ENCODE measurements around the gene SRGAP1. TPM values are rescaled to one million over a fixed set of nuclear protein-coding genes. Genes with fewer than 3 reads are reported as not detected.
"Not testable (repeated sequence)": the region's sequence is repeated elsewhere in the genome, so short reads cannot be mapped to it uniquely, and the experiment has no call there.

The SRGAP1 gene
- total RNA-seq, 1 donor from 2014 or later: 2.3 TPM

DNA sequence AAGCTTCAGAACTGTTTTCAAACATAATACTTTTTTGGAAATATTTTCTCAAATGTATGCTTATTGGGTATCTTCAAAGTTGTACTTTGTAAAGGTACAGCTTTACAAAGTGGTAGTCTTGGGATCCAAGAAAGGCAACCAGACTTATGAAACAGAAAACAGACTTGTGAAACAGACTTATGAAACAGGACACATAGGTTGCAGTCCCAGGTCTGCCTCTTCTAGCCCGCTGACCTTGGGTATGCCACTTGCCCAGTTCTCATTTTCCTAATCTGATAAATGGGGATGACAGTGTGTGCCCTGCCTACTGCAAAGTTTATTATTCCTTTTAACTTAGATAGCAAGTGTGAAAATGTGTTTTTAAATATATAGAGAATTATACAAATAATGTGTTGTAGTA, 263.3 kb downstream of the SRGAP1 start:
- TF ChIP-seq CTCF (IDR thresholded peaks at IDR 0.05; ENCODE audit: borderline replicate concordance): no peak
- Histone ChIP-seq H3K4me3 (no peak overlapping the region), H3K9me3 (replicated peaks) (no peaks in the 10 kb centered on the region), H3K4me1 (no peaks in the 10 kb centered on the region), H3K27me3 (ENCODE audit: low read depth) (no peaks in the 10 kb centered on the region), H3K27ac (replicated peaks) (no peak overlapping the region), H3K36me3 (peaks cover 15% of the 10 kb centered on the region)
- intact Hi-C loops (cut with micrococcal nuclease): no loop called here
- no peak for DNase-seq

DNA sequence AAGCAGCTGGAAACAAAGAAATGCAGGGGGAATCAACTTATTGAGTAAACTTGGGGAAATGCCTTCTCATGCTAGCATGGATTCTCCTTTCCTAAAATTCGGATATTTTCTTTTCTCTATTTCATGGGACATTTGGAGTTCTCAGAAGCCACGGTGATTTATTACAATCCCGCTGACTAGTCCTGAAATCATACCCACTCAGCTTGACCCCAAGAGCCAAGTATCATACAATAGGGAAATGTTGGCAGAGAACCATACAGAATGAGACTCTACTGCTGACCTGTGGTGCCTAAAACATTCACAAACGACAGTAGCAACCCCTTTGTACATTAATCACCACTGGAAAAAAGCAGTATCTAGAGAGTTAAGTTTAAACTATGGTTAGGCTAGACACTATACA, 265.2 kb downstream of the SRGAP1 start:
- Histone ChIP-seq H3K27ac (replicated peaks) (no peak overlapping the region), H3K9me3 (replicated peaks) (no peaks in the 10 kb centered on the region), H3K36me3 (peaks cover 15% of the 10 kb centered on the region), H3K27me3 (ENCODE audit: low read depth) (no peaks in the 10 kb centered on the region), H3K4me3 (no peak overlapping the region), H3K4me1 (no peaks in the 10 kb centered on the region)
- intact Hi-C loops (cut with micrococcal nuclease): no loop called here
- DNase-seq: no peak
- no peak for TF ChIP-seq CTCF (IDR thresholded peaks at IDR 0.05; ENCODE audit: borderline replicate concordance)

DNA sequence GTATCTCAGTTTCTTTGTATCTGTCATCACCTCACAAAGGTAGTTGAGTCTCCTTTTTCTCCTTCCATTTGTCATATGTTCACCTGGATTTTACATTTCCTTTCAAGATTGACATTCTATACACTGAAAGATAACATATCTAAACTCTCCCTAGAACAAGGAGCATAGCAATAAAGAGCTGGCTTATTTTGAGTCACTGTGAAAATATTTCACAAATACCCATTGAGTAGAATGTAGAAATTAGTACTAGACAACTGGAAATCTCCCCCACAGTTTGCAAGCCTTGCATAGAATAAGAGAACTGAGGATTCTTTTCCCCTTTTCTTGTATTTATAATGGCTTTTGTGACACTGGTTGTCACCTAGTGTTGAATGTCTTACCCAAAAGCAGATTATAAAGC, 266.4 kb downstream of the SRGAP1 start:
- Histone ChIP-seq H3K36me3 (peaks cover 22% of the 10 kb centered on the region), H3K4me3 (no peak overlapping the region), H3K27ac (replicated peaks) (no peak overlapping the region), H3K4me1 (no peaks in the 10 kb centered on the region), H3K9me3 (replicated peaks) (no peaks in the 10 kb centered on the region), H3K27me3 (ENCODE audit: low read depth) (no peaks in the 10 kb centered on the region)
- intact Hi-C loops (cut with micrococcal nuclease): no loop called here
- DNase-seq: no peak
- no peak for TF ChIP-seq CTCF (IDR thresholded peaks at IDR 0.05; ENCODE audit: borderline replicate concordance)

DNA sequence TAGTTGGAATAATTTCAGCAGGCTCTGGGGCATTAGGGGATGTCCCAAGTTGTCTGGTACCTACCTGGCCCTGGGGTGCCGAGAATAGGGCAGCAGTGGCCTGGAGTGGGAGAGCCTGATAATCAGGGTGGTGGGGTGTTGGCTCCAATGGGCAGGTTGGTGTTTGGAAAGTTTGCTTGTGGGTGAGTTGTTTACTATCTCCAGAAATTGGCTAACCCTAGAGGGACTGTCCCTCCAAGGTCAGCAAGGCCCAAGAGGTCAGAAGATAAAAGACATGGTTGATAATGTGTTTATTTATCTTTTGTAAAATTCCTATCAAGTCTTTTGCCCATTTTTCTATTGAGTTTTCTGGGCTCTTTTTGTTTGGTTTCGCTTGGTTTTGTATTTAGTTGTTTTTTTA, 272.5 kb downstream of the SRGAP1 start:
- no peak for DNase-seq
- Histone ChIP-seq H3K36me3 (peaks cover 16% of the 10 kb centered on the region), H3K27me3 (ENCODE audit: low read depth) (no peaks in the 10 kb centered on the region), H3K4me1 (no peaks in the 10 kb centered on the region), H3K4me3 (no peak overlapping the region), H3K9me3 (replicated peaks) (no peaks in the 10 kb centered on the region), H3K27ac (replicated peaks) (no peak overlapping the region)
- no peak for TF ChIP-seq CTCF (IDR thresholded peaks at IDR 0.05; ENCODE audit: borderline replicate concordance)
- intact Hi-C loops (cut with micrococcal nuclease): no loop called here

- H3K27me3 ChIP-seq (ENCODE audit: low read depth): no peaks in the 10 kb centered on the region
- intact Hi-C loops (cut with micrococcal nuclease): no loop called here
- H3K27ac ChIP-seq (replicated peaks): no peak overlapping the region
- H3K36me3 ChIP-seq: peaks cover 7% of the 10 kb centered on the region
- no peak for TF ChIP-seq CTCF (IDR thresholded peaks at IDR 0.05; ENCODE audit: borderline replicate concordance)
- no peak overlapping the region for H3K4me3 ChIP-seq
- DNase-seq: no peak
- no peaks in the 10 kb centered on the region for H3K4me1 ChIP-seq
- H3K9me3 ChIP-seq (replicated peaks): no peaks in the 10 kb centered on the region
These were observed 276.1 kb downstream of the SRGAP1 start for GRCh38 chr12:64120568-64120967.

DNA sequence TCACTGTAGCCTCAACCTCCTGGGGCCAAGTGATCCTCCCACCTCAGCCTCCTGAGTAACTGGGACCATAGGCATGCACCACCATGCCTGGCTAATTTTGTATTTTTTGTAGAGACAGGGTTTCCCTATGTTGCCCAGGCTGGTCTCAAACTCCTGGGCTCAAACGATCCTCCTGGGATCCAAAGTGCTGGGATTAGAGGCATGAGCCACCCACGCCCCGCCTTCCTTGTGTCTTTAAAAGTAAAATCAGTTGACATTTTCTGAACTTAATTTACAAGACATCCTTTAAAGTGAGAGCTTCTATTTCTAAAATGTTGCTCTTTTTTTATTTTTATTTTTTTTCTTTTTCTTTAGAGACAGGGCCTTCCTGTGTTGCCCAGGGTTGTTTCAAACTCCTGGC, 276.6 kb downstream of the SRGAP1 start:
- H3K4me3 ChIP-seq; H3K27ac ChIP-seq (replicated peaks); H3K36me3 ChIP-seq; intact Hi-C loops (cut with micrococcal nuclease); DNase-seq; H3K4me1 ChIP-seq; H3K27me3 ChIP-seq (ENCODE audit: low read depth); H3K9me3 ChIP-seq (replicated peaks): not testable (repeated sequence)

Measured in left ventricle myocardium inferior (tissue), 1 donor.